Stimulated activated CD8-positive, alpha-beta memory T cell treated with anti-CD3 and anti-CD28 coated beads, Interleukin-15, amount 100 ng/mL, for 1 hour (primary cell): Measurements from ENCODE around the gene SCRG1.

Source experiments
- DNase-seq: peaks from one replicate; pipeline ENCODE4 v3.0.0-alpha.2; 2020; ENCODE audit warnings: low read depth

The SCRG1 gene

DNA sequence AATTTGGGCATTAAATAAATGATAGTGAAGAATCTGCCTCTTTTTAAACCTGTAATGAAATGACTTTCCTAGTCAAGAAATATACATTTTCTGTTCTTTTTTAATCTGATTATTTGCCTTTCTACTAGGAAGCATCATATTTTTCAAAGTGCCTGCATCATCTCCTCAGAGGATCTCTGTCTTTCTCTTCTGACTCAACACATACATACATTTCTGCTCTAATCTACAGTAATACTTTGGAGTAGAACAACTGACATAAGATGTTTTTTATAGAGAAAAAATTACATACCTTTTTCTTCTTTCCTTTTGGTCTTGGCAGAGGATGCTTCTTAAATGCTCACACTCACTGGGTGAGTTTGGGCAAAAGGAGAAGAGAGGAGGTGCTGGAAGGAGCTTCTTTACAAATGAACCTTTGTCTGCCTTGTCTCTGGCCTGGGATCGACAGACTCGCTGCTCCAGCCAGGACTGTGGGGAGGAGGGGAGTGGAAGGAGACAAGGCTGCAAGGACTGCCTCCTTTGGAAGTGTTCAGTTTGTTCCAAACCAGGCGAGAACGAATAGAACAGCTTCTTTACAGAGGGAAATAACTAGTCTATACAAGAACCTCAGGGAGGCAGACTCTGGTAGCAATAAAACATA, at the start of gene SCRG1:
Gene SCRG1 (minus strand): TSS at position 338 of the 637 bp plus-strand sequence. CDS start 7,702 bp downstream, outside the sequence.
- no peak for DNase-seq

DNA sequence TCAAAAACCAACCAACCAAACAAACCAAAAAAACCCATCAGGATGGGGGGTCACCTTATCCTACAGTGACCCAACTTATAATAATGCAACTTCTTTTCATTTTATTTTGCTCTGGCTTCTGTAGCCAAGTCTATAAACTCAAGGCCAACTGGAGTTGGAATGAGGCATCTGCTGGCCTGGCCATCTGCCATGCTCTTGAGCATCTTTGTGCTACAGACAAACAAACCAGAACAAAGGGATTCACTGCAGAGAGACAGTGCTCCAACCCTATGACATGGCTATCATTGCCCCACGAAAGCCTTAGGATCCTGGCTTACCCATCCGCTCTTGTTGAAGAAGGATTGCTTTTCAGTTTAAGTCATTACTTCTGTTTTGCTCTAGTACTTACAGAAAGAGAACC, 49.2 kb upstream of the SCRG1 start:
- DNase-seq, result no peak

DNA sequence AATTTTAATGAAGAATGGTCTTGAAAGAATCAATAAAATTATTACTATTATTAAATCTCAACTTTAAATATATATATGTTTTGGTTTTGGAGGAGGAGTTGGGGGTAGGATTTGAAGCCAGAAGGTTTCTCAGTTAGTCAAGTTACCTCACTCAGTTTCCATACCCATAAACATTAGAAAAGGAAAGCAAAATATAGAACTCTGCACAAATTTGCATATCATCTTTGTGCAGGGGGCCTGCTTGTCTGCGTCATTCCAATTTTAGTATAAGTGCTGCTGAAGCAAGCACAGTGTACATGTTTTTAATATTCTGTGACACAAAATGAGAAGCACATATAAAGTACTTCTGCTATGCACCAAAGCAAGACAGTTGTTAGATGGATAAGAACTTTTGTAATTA, 47.5 kb upstream of the SCRG1 start:
- DNase-seq, result no peak

DNA sequence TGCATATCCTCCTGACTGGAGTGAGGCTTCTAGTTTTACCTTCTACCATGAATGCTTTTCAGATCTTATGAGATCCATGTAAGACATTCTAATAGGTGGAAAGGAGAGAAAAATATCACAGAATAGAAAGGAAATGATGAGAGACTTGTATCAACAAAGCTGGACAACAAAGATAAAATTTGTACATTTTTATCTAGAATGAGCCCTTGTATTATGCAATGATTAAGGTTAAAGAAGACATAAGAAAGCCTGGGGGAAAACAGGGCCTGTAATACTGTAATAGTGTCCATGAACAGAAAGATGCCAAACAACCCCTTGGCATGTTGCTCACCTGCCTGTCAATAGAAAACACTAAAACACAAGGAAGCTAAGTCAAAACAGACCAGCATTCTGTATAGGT, 44.2 kb upstream of the SCRG1 start:
- no peak for DNase-seq

DNA sequence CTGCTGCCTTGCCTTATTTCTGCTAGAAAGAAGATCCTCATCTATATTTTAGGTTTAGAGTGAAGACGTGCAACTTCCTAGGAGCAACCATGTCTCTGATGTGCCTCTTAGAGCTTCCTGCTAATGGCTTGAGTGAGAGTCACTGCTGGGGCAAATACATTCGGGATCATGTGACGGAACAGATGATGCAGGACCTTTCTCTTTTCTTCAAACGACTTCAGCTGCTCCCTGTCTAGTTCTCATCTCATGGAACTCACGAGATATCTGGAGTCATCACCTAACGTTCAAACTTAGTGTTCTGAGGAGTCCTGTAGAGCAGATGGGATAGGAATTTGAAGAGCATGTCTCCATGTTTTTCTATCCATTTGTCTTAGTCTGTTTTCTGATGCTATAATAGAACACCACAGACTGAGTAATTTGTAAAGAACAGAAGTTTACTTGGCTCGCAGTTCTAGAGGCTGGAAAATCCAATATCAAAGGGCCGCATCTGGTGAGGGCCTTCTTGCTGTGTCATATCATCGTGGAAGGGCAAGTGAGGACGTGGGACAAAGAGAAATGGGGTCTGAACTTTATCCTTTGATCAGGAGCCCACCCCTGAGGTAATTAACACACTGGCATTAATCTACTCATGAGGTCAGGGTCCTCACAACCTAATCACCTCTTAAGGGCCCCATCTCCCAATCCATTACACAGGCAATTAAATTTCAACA, 43.5 kb upstream of the SCRG1 start:
- no peak for DNase-seq

DNA sequence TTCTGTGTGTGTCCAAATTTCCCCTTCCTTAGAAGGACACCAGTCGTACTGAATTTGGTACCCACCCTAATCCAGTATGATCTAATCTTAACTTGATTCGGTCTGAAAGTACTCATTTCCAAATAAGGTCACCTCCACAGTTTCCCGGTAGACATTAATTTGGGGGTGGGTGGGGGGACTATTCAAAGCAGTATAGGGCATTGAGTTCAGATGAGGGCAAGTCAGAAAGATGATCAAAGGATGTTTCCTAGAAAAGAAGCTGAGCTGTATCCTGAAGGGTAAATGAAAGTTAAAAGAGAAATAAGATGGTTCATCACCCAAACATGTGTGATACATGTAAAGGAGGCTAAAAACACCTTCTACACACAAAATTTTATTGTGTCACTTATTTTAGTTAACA, 42.0 kb upstream of the SCRG1 start:
- no peak for DNase-seq

DNA sequence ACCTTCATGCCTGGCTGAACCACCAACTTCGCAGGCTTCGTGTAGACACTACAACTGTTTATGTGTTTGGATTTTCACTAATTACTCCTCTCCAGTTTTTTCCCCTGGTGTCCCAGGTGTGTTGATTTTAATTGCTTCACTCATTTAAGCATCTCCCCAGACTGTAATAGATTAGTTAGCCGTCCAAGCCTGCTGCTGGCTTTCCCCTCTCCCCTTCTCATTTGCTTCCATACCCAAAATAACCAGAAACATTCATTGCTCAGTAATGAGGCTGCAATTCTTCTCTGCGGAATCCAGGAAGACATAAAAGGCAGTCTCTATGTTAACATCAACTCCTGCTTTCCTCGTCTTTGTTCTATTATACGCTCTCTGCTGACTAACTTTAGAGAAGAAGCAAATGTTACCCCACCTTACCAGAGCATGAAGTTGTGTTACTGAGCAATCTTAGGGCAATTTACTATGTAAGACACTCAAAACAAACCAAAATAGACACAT, 37.9 kb upstream of the SCRG1 start:
- no peak for DNase-seq

DNA sequence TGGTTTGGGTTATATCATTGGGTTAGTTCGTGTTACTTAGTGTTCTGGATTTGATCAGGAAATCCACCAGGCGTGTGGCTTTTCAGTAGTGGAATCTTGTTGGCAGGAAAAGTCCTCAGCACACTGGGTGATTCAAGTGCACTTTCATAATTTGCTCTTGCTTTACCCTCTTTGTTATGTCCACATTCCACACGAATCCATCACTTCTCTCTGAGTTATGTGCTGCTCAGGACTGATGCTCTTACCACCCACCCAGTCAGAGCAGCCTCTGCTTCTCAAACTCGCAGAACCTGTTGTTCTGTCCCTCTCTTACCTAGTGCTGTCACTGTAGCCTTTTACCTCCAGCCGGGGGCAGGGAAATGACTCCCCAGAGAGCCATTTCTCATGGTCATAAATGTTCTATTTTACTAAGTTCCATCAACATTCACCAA, 37.2 kb upstream of the SCRG1 start:
- no peak for DNase-seq

DNA sequence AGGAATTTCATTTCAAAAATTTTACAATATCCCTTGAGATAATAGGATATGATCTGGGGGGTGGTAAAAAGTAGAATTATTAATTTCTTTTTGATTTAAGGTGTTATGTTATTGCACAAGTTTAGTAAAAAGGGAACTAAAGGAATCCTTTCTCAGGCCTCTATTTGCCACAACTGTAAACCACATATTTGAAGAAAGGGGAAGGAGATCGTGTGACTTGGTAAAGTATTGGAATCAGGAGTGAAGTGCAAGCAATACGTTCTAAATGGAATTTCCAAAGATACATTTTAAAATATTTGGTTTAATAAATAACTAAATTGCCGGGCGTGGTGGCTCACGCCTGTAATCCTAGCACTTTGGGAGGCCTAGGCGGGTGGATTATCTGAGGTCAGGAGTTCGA, 35.3 kb upstream of the SCRG1 start:
- DNase-seq, result no peak

DNA sequence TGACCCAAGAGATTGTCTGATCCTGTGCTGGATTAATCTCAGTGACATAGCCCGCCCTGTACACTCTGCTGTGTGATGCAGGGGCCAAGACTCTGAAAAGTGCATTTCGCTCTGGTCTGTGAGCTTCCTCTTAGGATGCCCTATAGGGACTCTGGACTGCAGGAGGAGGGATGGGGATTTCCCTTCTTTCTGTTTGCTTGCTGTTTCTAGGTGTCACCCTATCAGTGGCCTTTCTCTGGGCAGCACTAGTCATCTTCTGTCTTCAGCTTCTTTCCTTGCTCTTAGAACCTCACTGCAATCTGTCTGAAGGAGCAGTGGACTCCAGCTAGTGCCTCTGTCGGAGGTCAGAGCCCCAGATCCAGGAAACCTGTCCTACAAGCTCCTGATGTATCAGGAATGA, 34.5 kb upstream of the SCRG1 start:
- DNase-seq, result no peak

DNA sequence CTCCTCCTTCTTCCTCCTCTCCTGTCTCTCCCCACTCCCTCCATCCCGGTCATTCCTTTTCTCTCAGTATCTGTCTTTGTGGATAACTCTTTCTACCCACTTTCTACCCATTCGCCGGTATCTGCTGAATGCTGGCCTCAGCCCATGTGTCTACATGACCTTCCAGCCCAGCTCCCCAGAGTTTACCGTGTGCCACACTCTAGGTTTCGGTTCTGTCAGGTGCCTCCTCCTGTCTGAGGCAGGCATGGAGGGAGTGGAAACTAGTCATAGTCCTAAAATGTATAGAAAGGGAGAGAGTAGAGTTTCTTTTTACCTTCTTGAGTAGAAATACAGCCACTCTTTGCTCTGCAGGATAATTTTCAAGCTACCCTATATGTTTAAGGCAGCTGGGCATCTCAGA, 33.5 kb upstream of the SCRG1 start:
- no peak for DNase-seq

DNA sequence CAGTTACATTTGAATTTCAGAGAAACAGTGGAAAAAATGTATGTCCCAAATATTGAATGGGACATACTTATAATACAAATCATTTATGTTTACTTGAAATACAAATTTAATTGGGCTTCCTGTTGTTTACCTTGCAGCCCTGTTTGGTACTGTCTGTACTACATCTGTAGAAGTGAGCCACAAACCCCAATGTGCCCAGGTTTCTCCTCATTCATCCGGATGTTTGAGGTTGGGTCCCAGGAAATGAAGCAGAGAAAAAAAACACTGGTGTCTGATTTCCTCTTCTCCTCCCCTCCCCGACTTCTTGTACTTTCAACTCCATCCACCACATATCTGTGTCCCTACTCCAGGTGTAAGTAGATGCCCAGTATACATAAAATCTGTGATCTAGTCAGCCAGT, 27.1 kb upstream of the SCRG1 start:
- DNase-seq, result no peak

DNA sequence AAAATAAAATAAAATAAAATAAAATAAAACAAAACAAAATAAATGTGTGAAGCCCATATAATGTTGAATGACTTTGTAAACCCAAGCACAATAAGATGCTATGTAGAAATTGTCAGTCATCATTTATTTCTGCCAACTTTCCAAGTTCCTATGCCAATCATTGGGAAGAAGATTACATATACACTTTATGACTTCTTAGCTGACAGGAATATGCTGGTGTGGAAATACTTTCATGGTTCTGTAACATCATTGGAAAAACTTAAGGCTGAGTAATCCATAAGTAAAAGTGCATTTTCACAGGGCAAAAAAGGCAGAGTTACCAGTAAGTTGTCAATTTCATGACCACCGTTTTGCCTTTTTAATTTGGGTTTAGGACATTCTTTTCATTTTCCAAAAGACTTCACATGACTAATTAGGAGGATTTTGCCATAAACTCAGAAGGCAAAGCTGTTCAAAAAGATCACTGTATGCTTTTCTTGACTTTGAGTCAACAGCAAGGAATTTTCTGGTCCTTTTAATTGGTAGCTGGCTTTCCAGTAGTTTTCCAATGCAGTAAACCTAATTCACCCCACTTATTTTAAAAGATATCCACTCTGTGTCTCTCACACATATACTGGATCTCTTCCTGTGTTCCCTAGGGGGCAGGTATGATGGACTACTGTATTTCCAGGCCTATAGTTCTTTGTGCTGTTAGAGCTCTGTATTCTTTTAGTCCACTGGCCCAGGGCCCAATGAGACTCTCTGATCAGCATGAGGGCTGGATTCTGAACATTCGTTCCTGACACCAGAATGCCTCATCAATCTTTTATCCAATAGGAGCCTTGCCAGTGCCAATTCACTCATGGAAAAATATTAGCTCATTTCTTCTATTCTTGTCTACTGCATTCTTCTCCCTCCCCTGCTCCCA, 26.2 kb upstream of the SCRG1 start:
- no peak for DNase-seq

DNA sequence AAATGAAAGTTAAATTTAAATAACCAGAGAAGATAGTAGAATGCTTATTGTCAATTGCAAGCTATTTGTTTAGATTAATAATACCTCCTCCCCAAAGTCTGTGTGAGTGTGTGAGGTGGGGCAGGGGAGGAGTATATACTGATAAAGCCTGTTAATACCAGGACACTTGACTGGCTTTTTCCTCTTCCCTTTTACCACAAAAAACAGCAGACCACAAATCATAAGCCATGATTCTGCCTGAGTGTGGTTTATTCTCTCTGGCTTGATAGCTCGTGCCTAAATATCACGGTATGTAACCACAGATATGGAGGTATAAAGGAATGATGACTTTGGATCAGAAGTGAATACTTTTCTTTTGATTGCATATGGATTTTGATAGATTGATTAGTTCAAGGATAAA, 21.9 kb upstream of the SCRG1 start:
- DNase-seq, result no peak

DNA sequence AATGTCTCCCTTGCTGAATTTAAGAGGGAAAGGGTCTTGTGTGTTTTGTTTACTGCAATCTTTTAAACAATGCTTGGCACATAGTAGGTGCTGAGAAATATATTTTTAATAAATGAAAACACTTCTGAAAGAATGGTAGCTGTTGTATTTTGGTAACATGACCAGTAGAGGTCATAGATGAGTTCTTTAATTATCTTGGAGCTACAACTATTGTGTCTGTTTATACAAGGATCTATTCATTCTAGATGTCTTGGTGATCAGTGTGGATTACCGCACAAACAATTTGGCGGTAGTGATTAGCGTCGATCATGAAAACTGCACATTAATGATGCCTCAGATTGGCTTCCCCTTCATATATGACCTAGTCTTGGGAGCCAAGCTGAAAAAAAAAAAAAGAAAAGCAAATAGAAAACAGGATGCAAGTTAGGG, 21.4 kb upstream of the SCRG1 start:
- DNase-seq, result no peak

DNA sequence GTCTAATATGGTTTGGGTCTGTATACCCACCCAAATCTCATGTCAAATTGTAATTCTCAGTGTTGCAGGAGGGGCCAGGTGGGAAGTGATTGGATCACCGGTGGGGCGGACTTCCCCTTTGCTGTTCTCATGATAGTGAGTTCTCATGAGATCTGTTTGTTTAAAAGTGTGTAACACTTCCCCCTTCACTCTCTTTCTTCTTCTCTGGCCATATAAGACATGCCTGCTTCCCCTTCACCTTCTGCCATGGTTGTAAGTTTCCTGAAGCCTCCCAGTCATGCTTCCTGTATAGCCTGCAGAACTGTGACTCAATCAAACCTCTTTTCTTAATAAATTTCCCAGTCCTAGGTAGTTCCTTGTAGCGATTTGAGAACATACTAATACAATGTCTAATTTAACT, 19.7 kb upstream of the SCRG1 start:
- DNase-seq, result no peak

DNA sequence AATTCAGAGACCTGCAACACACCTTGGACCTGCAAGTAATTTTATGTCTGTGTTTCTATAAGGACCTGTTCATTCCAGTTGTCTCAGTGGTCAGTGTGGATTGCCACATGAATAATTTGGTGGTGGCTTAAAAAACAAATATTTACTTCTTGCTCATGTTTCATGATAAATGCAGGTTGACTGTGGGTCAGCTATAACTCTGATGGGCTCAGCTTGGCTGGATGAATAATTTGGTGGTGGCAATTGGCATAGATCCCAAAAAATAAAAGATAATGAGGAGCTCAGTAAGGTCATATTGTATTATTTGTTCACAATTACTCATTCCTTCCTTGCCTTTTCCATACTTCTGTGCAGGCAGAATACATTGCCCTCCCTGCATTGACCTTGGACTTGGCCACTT, 18.9 kb upstream of the SCRG1 start:
- no peak for DNase-seq

DNA sequence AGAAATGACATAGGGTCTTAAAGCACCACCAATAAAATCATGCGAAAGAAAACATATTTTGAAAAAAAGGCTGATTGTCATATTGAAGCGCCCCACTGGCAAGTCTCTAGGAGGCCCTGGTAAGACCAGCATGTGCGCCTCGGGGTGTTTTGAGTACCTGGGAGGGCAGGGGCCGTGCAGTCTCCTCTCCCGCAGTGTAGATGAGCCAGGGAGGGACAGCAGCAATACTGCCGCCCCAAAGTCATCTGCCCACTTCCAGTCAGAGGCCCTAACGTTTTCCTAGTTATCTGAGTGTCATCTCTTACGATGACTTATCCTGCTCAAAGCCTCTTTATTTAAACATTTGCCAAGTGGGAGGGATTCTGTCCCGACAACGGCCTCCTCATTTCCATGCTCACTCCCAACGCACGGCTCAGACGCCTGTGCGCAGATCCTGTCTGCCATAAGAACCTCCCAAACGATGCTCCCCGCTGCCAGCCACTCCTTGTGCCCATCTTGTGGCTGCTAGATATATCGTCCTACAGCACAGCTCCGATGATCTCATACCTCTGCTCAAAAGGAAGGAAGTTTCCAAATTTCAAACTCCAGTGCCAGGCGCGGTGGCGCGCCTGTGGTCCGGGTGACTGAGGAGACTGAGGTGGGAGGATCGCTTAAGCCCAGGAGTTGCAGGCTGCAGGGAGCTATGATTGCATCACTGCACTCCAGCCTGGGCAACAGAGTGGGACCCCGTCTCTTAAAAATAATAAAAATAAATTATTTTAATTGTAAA, 17.2 kb upstream of the SCRG1 start:
- no peak for DNase-seq

DNA sequence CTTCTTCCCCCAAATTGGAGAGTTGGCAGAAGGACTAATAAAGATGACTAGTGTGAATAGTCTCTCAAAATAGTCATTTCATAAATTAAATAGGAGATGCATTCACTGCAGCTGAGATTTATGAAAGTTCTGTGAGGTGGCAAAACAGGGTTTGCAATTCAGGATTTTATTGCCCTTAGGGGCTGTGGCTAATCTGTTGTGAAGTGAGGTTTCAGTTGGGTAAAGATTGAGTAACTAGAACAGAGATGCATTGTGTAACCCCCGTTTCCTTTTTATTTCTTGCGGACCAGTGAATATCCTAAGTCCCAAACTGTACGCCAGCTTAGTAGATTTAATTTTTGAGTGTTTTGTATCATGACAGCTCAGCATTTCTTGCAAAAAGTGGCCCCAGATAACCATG, 16.2 kb upstream of the SCRG1 start:
- no peak for DNase-seq

DNA sequence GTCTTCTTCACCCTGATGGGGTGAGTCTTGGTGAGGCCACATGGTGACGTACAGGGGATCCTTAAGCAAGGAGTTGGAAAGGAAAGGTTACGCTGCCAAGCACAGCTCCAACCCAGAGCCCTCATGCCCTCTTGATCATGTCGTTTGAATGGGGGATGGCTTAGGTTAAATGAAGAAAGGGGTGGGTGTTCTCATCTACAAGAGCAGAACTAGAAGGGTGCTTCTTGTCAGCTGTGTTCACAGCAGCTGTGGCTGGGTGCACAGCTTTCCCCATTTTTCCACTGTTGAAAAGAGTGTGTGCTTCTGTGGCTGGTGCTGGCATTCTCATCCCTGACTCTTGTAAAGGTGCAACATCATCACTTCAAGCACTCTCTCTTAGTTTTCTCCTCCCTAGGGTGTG, 15.5 kb upstream of the SCRG1 start:
- no peak for DNase-seq

DNA sequence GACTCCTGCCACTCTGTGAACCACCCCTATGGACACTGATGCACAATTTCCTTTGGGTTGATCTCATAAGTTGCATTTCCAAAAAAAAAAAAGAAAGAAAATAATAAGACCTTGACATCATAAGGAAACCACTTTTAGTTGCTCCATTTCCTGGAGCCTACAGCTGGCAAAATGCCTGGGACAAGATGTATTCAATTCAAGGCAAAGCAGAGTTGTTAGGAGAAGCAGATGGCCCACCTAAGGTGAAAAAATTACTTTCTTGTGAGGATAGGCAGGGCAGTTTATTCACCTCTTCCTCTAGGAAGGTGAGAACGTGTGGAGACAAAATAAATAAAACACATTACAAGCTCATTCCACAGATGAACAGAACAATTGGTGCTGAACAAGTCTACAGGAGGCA, 14.1 kb upstream of the SCRG1 start:
- no peak for DNase-seq

DNA sequence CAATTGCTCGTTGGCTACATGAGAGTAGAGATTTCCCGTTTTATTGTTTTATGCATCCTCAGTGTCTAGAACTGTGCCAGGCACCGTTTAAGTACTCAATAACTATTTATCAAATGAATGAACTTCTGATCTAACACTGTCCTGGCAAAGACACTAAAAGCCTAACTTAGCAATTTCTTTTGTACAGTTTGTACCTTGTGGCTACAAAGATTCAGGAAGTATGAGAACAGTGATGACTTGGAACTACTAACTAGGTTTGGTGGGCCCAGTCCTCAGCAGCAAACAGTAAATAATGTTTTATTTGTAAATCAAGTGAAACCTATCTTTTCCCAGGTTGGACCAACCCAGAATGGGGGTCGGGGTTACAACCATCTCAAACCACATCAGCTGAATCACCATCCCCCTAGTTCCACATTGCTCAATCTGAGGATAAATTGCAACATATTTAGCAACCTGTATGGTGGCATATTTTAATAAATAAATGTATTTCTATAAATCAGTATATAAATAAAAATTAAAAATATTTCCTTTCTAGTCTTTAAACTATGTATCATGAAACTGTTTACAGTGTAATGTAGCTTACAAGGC, 12.3 kb upstream of the SCRG1 start:
- no peak for DNase-seq
